HepG2 (cell line): Measurements from ENCODE around the gene STEAP1B. TPM values are rescaled to one million over a fixed set of nuclear protein-coding genes. Genes with fewer than 3 reads are reported as not detected.

ENCODE experiments used
- ATRX ChIP-seq: sonication (generic); formaldehyde crosslinking; IDR thresholded peaks from 2 replicates; pipeline ENCODE4 v1.4.0; 2020; ENCODE audit warnings: missing genetic modification reagents, borderline replicate concordance
- ELF1 ChIP-seq: sonication (generic); formaldehyde crosslinking; IDR thresholded peaks from 2 replicates; pipeline ENCODE4 v1.4.0; 2020; ENCODE audit warnings: missing genetic modification reagents
- FLYWCH1 ChIP-seq: sonication (generic); formaldehyde crosslinking; IDR thresholded peaks from 2 replicates; pipeline ENCODE4 v1.8.1; 2023; ENCODE audit warnings: mild to moderate bottlenecking, missing genetic modification reagents
- HHEX ChIP-seq: IDR thresholded peaks from 2 replicates; pipeline ENCODE4 v1.6.1; 2016; ENCODE audit warnings: control low read depth
- KLF15 ChIP-seq: sonication (generic); formaldehyde crosslinking; IDR thresholded peaks from 2 replicates; pipeline ENCODE4 v1.8.1; 2023; ENCODE audit warnings: borderline replicate concordance, mild to moderate bottlenecking, inconsistent platforms, missing genetic modification reagents, mixed read lengths
- NAIF1 ChIP-seq: sonication (generic); formaldehyde crosslinking; IDR thresholded peaks from 2 replicates; pipeline ENCODE4 v1.5.0; 2020; ENCODE audit warnings: mild to moderate bottlenecking, missing genetic modification reagents, borderline replicate concordance
- NFE2 ChIP-seq: sonication (generic); formaldehyde crosslinking; IDR thresholded peaks from 2 replicates; pipeline ENCODE4 v1.4.0; 2020; ENCODE audit warnings: missing genetic modification reagents
- PAX8 ChIP-seq: sonication (generic); formaldehyde crosslinking; IDR thresholded peaks from 2 replicates; pipeline ENCODE4 v1.8.0; 2022; ENCODE audit warnings: mild to moderate bottlenecking, missing genetic modification reagents, borderline replicate concordance
- PHF8 ChIP-seq: sonication (generic); formaldehyde crosslinking; IDR thresholded peaks from 2 replicates; pipeline ENCODE4 v1.5.0; 2020; ENCODE audit warnings: missing genetic modification reagents
- RBFOX2 ChIP-seq: fragments of 200-400 bp; formaldehyde crosslinking; IDR thresholded peaks from 2 replicates; pipeline ENCODE4 v1.6.1; 2017; ENCODE audit warnings: low read depth, mild to moderate bottlenecking, low read length
- SAP130 ChIP-seq: IDR thresholded peaks from 2 replicates; pipeline ENCODE4 v1.6.1; 2016; ENCODE audit warnings: low read depth
- SIN3A ChIP-seq: IDR thresholded peaks from 2 replicates; pipeline ENCODE4 v1.6.1; 2011; ENCODE audit warnings: low read depth, mild to moderate bottlenecking, control low read depth, low read length, borderline replicate concordance
- SOX13 ChIP-seq, 3 experiments: fragments of 450-650 bp in 1 of 3; sonication (generic) in 1 of 3; formaldehyde crosslinking in 1 of 3; IDR thresholded peaks in 2 of 3; conservative IDR thresholded peaks in 1 of 3; 2 replicates each; pipeline versions ENCODE4 v1.5.0 to v1.6.1; 2016 to 2020; ENCODE audit warnings: antibody characterized with exemption in 1 of 3, mild to moderate bottlenecking in 1 of 3, missing compliant biosample characterization in 1 of 3, missing genetic modification reagents in 1 of 3, moderate library complexity in 1 of 3
- TRIM24 ChIP-seq: sonication (generic); formaldehyde crosslinking; IDR thresholded peaks from 2 replicates; pipeline ENCODE4 v1.8.0; 2022; ENCODE audit warnings: mild to moderate bottlenecking, missing genetic modification reagents
- ZNF333 ChIP-seq: sonication (generic); formaldehyde crosslinking; IDR thresholded peaks from 2 replicates; pipeline ENCODE4 v1.4.0; 2020; ENCODE audit warnings: mild to moderate bottlenecking, missing genetic modification reagents, borderline replicate concordance
- ZNF354B ChIP-seq: sonication (generic); formaldehyde crosslinking; IDR thresholded peaks from 2 replicates; pipeline ENCODE4 v1.8.0; 2022; ENCODE audit warnings: mild to moderate bottlenecking, missing genetic modification reagents
- ZNF510 ChIP-seq: sonication (generic); formaldehyde crosslinking; IDR thresholded peaks from 2 replicates; pipeline ENCODE4 v1.4.0; 2020; ENCODE audit warnings: low read depth, mild to moderate bottlenecking, missing genetic modification reagents
- ZNF530 ChIP-seq: sonication (generic); formaldehyde crosslinking; IDR thresholded peaks from 2 replicates; pipeline ENCODE4 v1.5.0; 2020; ENCODE audit warnings: low read depth, mild to moderate bottlenecking, missing genetic modification reagents
- ZNF589 ChIP-seq: sonication (generic); formaldehyde crosslinking; conservative IDR thresholded peaks from 2 replicates; pipeline ENCODE4 v1.8.0; 2022; ENCODE audit warnings: mild to moderate bottlenecking, moderate library complexity, missing genetic modification reagents
- ZNF761 ChIP-seq: sonication (generic); formaldehyde crosslinking; conservative IDR thresholded peaks from 2 replicates; pipeline ENCODE4 v1.4.0; 2020; ENCODE audit warnings: mild to moderate bottlenecking, missing genetic modification reagents
- polyA plus RNA-seq, 8 experiments: library from polyadenylated mRNA; depleted of rRNA in 3 of 8; stranded (reverse) in 7 of 8; unstranded in 1 of 8; fragments of >200 nt; fragmentation: Illumina TruSeq in 4 of 8; extraction: Trizol in 4 of 8; gene quantifications; 2 replicates each; pipeline versions ENCODE4 v1.2.1 to v1.2.3, GENCODE V29; 2011 to 2016; ENCODE audit warnings: low read depth in 4 of 8, missing spikeins in 1 of 8, mixed read lengths in 1 of 8; ENCODE audit not compliant: insufficient read depth in 1 of 8
- total RNA-seq, 5 experiments: library from RNA; depleted of rRNA; stranded (reverse); fragments of >200 nt; fragmentation: Illumina TruSeq; extraction: Trizol; gene quantifications; 2 replicates each; pipeline ENCODE4 v1.2.3, GENCODE V29; 2016; ENCODE audit warnings: low read depth in 1 of 5
- TF ChIP-seq, protein P1 (sequence below): sonication (generic); formaldehyde crosslinking; IDR thresholded peaks from 2 replicates; pipeline ENCODE4 v1.4.0; 2020; ENCODE audit warnings: missing genetic modification reagents
- TF ChIP-seq, protein P2 (sequence below): sonication (generic); formaldehyde crosslinking; IDR thresholded peaks from 2 replicates; pipeline ENCODE4 v1.4.0; 2020; ENCODE audit warnings: missing genetic modification reagents
- TF ChIP-seq, protein P3 (sequence below): sonication (generic); formaldehyde crosslinking; IDR thresholded peaks from 2 replicates; pipeline ENCODE4 v1.4.0; 2020; ENCODE audit warnings: missing genetic modification reagents, borderline replicate concordance
- TF ChIP-seq, protein P4 (sequence below): sonication (generic); formaldehyde crosslinking; IDR thresholded peaks from 2 replicates; pipeline ENCODE4 v1.4.0; 2020; ENCODE audit warnings: missing genetic modification reagents

STEAP1B gene
- total and polyA plus RNA-seq, 2 of the 13 experiments (the other 11 are each of a cell fraction or from before 2014, with no cell fraction given), result not detected

DNA sequence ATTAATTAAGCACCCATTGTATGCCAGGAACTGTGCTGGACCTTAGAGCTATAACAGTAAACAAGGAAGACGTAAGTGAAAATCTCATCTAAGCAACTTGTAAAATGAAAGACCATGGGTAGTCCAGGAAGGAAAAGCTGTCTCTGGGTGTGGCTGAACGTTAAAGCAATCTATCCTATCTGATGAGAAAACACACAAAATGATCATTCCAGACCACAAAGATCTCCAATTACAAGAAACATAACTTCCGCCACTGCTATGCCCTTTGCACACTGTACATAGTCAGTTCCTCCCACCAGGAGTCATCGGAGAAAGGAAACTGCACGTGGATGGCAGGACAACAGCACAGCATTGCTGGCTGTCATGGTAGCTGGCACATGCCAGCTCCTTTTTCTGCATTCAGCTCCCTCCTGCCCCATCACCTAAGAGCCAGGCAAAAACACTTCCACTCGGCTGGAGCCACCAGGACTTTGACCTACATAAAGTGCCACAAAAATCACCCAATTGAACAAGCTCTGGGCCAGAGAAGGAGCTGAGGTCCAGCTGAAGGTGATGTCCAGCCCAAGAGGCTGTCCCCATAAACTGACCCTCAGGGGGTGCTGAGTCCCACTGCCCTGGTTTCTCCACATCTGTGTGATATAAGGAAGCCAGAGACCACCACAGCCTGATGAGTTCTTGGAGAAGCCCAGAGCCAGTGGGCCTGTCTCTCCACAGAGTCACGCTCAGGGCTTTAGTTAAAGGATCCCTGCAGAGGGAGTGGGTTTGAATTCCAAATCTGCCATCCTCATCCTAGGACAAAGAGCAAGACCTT, 56.4 kb downstream of the STEAP1B start (continued):
- TF ChIP-seq SAP130 (CRISPR knock-in tag) (peak; percentile 93), SOX13 (IDR thresholded peaks at IDR 0.05) (peak; percentile 85), SOX13 (CRISPR knock-in tag; conservative IDR thresholded peaks at IDR 0.05 in 1 of 2, IDR thresholded peaks at IDR 0.05 in 1 of 2) (peak in 1 of 2 experiments; percentile 91; a peak in 2 of 4 replicates), ELF1 (peak; percentile 57), ZNF589 (CRISPR knock-in tag) (0 out of 2 replicates have a peak, but pooled peaks have one; percentile 68), ZNF510 (CRISPR knock-in tag) (peak; percentile 76; the same call in 1 of the 2 replicates), NAIF1 (CRISPR knock-in tag) (no peak), RBFOX2 (no peak), ZNF761 (peak; percentile 76), HHEX (CRISPR knock-in tag) (no peak), PHF8 (CRISPR knock-in tag) (no peak), ZNF333 (CRISPR knock-in tag) (no peak), ZNF354B (CRISPR knock-in tag) (no peak), FLYWCH1 (CRISPR knock-in tag) (peak; percentile 59; the same call in 1 of the 2 replicates), KLF15 (CRISPR knock-in tag) (no peak), TRIM24 (CRISPR knock-in tag) (0 out of 2 replicates have a peak, but pooled peaks have one; percentile 51), NFE2 (CRISPR knock-in tag) (no peak), ZNF530 (no peak), PAX8 (CRISPR knock-in tag) (no peak), SIN3A (peak; percentile 55; the same call in 1 of the 2 replicates), ATRX (CRISPR knock-in tag) (no peak)
- TF ChIP-seq, protein P1, sequence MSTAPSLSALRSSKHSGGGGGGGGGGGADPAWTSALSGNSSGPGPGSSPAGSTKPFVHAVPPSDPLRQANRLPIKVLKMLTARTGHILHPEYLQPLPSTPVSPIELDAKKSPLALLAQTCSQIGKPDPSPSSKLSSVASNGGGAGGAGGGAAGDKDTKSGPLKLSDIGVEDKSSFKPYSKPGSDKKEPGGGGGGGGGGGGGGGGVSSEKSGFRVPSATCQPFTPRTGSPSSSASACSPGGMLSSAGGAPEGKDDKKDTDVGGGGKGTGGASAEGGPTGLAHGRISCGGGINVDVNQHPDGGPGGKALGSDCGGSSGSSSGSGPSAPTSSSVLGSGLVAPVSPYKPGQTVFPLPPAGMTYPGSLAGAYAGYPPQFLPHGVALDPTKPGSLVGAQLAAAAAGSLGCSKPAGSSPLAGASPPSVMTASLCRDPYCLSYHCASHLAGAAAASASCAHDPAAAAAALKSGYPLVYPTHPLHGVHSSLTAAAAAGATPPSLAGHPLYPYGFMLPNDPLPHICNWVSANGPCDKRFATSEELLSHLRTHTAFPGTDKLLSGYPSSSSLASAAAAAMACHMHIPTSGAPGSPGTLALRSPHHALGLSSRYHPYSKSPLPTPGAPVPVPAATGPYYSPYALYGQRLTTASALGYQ, result peak; percentile 86
- TF ChIP-seq, protein P2, sequence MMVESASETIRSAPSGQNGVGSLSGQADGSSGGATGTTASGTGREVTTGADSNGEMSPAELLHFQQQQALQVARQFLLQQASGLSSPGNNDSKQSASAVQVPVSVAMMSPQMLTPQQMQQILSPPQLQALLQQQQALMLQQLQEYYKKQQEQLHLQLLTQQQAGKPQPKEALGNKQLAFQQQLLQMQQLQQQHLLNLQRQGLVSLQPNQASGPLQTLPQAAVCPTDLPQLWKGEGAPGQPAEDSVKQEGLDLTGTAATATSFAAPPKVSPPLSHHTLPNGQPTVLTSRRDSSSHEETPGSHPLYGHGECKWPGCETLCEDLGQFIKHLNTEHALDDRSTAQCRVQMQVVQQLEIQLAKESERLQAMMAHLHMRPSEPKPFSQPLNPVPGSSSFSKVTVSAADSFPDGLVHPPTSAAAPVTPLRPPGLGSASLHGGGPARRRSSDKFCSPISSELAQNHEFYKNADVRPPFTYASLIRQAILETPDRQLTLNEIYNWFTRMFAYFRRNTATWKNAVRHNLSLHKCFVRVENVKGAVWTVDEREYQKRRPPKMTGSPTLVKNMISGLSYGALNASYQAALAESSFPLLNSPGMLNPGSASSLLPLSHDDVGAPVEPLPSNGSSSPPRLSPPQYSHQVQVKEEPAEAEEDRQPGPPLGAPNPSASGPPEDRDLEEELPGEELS (CRISPR knock-in tag), result peak; percentile 95
- TF ChIP-seq, protein P3, sequence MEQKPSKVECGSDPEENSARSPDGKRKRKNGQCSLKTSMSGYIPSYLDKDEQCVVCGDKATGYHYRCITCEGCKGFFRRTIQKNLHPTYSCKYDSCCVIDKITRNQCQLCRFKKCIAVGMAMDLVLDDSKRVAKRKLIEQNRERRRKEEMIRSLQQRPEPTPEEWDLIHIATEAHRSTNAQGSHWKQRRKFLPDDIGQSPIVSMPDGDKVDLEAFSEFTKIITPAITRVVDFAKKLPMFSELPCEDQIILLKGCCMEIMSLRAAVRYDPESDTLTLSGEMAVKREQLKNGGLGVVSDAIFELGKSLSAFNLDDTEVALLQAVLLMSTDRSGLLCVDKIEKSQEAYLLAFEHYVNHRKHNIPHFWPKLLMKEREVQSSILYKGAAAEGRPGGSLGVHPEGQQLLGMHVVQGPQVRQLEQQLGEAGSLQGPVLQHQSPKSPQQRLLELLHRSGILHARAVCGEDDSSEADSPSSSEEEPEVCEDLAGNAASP (CRISPR knock-in tag), result peak; percentile 48; the same call in 1 of the 2 replicates
- TF ChIP-seq, protein P4, sequence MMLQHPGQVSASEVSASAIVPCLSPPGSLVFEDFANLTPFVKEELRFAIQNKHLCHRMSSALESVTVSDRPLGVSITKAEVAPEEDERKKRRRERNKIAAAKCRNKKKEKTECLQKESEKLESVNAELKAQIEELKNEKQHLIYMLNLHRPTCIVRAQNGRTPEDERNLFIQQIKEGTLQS (CRISPR knock-in tag), result peak; percentile 62; the same call in 1 of the 2 replicates
